Activated CD4-positive, alpha-beta T cell treated with anti-CD3 and anti-CD28 coated beads, Interleukin-2, amount 10 ng/mL, durations not matched to agents 24 days and 14 days (primary cell): Measurements from ENCODE around the gene LENG8. TPM values are rescaled to one million over a fixed set of nuclear protein-coding genes. Genes with fewer than 3 reads are reported as not detected.
A peak's percentile ranks its signal among the peaks of the same experiment; 100 is the strongest.
"Not testable (repeated sequence)": the region's sequence is repeated elsewhere in the genome, so short reads cannot be mapped to it uniquely, and the experiment has no call there.

Experiments
- DNase-seq: peaks from one replicate; pipeline ENCODE4 v3.0.0; 2022
- H3K27ac Mint-ChIP-seq: one replicate; pipeline ENCODE4 v1.8.0; 2022; ENCODE audit warnings: mild to moderate bottlenecking, mixed read lengths
- H3K27me3 Mint-ChIP-seq: one replicate; pipeline ENCODE4 v1.8.0; 2022; ENCODE audit warnings: mixed read lengths
- H3K36me3 Mint-ChIP-seq: one replicate; pipeline ENCODE4 v1.8.0; 2022; ENCODE audit warnings: low read depth, mild to moderate bottlenecking, mixed read lengths
- H3K4me1 Mint-ChIP-seq: one replicate; pipeline ENCODE4 v1.8.0; 2021; ENCODE audit warnings: mixed read lengths
- H3K4me3 Mint-ChIP-seq: one replicate; pipeline ENCODE4 v1.8.0; 2022; ENCODE audit warnings: mild to moderate bottlenecking, moderate library complexity, mixed read lengths
- H3K9me3 Mint-ChIP-seq: one replicate; pipeline ENCODE4 v1.8.0; 2021; ENCODE audit warnings: mixed read lengths
- intact Hi-C: fragments of 100-400 bp; cut with micrococcal nuclease; formaldehyde crosslinking; loops from one replicate; pipeline ENCODE4 v1.15.1; 2023
- total RNA-seq: library from RNA; stranded (reverse); gene quantifications from 2 replicates; pipeline ENCODE4 v1.2.3, GENCODE V29; 2022

Gene LENG8
- total RNA-seq, 1 donor from 2014 or later, result 214 TPM

DNA sequence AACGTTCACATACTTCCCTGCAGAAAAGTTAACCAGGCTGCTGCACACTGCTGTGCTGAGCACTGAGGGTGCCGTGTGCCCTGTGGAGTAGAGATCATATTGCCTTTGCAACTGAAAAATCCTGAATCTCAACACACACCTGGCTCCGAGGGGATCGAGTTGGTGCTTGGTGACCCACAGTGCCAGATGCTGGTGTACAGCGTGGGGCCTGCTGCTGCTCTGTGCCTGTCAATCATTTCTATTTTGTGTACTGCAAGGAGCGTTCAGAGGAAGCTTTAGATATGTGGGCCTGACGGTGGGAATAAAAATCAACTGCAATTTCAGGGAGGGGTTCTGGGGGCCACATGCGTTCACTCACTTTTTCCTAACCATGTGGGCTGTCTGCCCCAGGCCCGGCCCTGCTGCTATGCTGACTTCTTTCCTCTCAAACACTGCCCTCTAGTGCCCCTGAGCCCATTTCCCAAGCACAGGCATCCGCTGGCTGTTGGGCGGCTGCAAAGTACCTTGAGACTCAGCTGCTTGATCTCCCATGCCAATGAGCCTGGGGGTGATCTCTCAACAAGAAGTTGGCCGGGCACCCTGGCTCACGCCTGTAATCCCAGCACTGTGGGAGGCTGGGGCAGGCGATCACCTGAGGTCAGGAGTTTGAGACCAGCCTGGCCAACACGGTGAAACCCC, 9.7 kb upstream of the LENG8 start:
- Mint-ChIP-seq H3K36me3 (peaks cover 28% of the 10 kb centered on the region), H3K9me3 (no peaks in the 10 kb centered on the region), H3K4me1 (peaks cover 16% of the 10 kb centered on the region), H3K4me3 (no peak overlapping the region), H3K27ac (no peak overlapping the region), H3K27me3 (no peaks in the 10 kb centered on the region)
- peak; percentile 77 for DNase-seq
- intact Hi-C loops, result no loop called here

DNA sequence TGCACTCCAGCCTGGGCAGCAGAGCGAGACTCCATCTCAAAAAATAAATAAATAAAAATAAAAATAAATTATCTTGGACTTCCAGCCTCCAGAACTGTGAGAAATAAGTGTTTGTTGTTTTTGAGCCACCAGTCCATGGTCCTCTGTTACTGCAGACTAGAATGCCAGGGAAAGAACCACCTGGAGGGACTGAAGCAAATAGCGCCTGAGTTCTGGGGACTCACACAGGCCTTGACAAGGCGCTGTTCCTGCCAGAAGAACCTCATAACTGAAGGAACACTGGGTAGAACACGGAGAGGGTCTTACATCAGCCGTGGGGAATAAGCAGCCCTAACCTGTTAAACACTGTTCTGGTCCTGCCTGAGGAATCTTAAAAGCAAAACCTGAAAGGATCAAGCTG, 8.4 kb upstream of the LENG8 start:
- intact Hi-C loops, result loop anchor here (10.0 kb wide), 1 partner anchor 236 kb away; the partner anchor contains the start of gene RPS9
- peaks cover 11% of the 10 kb centered on the region for H3K4me1 Mint-ChIP-seq
- H3K9me3 Mint-ChIP-seq, result no peaks in the 10 kb centered on the region
- DNase-seq, result no peak
- H3K36me3 Mint-ChIP-seq, result peaks cover 35% of the 10 kb centered on the region
- H3K4me3 Mint-ChIP-seq, result no peak overlapping the region
- no peak overlapping the region for H3K27ac Mint-ChIP-seq
- H3K27me3 Mint-ChIP-seq, result no peaks in the 10 kb centered on the region

DNA sequence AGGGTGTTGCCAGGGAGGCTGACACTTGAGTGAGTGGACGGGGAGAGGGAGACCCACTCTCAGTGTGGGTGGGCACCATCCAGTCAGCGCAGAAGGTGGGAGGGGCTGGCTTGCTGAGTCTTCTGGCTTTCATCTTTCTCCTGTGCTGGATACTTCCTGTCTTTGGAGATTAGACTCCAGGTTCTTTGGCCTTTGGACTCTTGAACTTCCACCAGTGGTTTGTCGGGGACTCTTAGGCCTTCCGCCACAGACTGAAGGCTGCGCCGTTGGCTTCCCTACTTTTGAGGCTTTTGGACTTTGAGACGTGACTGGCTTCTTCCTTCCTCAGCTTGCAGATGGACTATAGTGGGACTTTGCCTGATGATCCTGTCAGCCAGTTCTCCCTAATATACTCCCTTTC, 4.3 kb upstream of the LENG8 start:
- H3K27ac Mint-ChIP-seq, result no peak overlapping the region
- H3K4me1 Mint-ChIP-seq, result peaks cover 19% of the 10 kb centered on the region
- intact Hi-C loops, result loop anchor here (5.0 to 10.0 kb wide), 2 partner anchors 240 to 282 kb away; partner anchors contain the start of gene RPS9
- no peak overlapping the region for H3K4me3 Mint-ChIP-seq
- no peak for DNase-seq
- no peaks in the 10 kb centered on the region for H3K9me3 Mint-ChIP-seq
- H3K36me3 Mint-ChIP-seq, result peaks cover 42% of the 10 kb centered on the region
- H3K27me3 Mint-ChIP-seq, result peaks cover 2% of the 10 kb centered on the region

DNA sequence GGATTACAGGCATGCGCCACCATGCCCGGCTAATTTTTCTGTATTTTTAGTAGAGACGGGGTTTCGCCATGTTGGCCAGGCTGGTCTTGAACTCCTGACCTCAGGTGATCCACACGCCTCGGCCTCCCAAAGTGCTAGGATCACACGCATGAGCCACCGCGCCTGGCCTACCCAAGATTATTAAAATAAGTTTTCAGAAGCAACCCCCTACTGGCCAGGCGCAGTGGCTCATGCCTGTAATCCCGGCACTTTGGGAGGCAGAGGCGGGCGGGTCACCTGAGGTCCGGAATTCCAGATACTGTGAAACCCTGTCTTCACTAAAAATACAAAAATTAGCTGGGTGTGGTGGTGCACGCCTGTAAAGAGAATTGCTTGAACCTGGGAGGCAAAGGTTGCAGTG, 2.6 kb upstream of the LENG8 start:
- not testable (repeated sequence) for DNase-seq, H3K4me3 Mint-ChIP-seq, H3K9me3 Mint-ChIP-seq, H3K27ac Mint-ChIP-seq, H3K27me3 Mint-ChIP-seq
- Mint-ChIP-seq H3K4me1 (peaks cover 30% of the 10 kb centered on the region), H3K36me3 (peaks cover 49% of the 10 kb centered on the region)
- intact Hi-C loops, result loop anchor here (5.0 to 10.0 kb wide), 2 partner anchors 242 to 284 kb away; partner anchors contain the start of gene RPS9

DNA sequence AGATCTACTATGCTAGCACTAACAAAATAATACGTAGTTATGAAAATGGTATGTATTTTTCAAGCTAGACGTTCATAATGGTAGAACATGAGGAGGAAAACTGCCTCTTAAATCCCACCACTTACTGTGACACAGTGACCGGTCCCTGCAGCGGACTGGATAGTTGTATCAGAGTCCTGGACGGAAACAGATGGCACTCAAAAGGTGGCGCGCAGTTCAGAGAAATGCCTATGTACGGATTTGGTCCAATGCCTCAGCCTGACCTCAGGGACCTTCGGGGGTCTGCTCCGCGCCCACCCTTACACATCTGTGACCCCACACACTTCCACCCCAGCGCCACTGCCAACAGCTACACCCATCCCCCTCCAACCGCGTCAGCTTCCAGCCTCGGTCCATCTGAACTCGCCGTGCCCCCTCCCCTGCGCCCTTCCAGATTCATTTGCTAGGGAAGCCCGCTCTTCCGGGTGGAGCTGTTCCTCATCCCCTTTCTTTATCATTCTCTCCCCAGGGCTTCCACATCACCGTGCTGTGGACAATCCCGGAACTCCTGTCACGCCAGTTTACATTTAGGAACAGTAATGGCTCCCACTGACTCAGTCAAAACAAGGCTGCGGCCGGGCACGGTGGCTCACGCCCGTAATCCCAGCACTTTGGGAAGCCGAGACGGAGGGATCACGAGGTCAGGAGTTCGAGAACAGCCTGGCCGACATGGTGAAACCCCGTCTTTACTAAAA, 792 bp upstream of the LENG8 start:
- peaks cover 32% of the 10 kb centered on the region for H3K4me1 Mint-ChIP-seq
- peak; percentile 82 for DNase-seq
- H3K9me3 Mint-ChIP-seq, result no peaks in the 10 kb centered on the region
- peaks cover 2% of the 10 kb centered on the region for H3K27me3 Mint-ChIP-seq
- peak overlapping the region; percentile 100 for H3K27ac Mint-ChIP-seq
- H3K4me3 Mint-ChIP-seq, result peak overlapping the region; percentile 96
- intact Hi-C loops, result loop anchor here (5.0 to 10.0 kb wide), 2 partner anchors 243 to 286 kb away; partner anchors contain the start of gene RPS9
- peaks cover 55% of the 10 kb centered on the region for H3K36me3 Mint-ChIP-seq

DNA sequence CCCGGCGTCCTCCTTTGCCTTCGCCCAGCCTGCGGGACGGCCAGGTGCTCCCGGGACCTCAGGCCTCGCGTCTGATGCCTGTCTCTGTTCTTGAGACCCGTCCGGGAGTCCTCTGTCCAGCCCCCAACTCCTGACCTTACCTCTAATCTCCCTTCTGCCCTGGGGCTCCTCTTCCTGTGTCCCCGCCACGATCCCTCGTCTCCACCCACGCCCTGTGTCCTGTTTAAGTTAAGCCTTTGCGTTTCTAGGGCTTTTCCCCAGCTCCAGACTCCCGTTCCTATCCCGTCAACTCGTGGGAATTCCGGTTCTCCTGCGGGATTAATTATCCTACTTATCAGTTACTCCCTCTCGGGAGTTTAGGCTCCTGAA, 686 bp downstream of the LENG8 start:
- Mint-ChIP-seq H3K9me3 (no peaks in the 10 kb centered on the region), H3K4me3 (peak overlapping the region; percentile 96), H3K27me3 (peaks cover 2% of the 10 kb centered on the region), H3K4me1 (peaks cover 31% of the 10 kb centered on the region), H3K27ac (peak overlapping the region; percentile 100), H3K36me3 (peaks cover 62% of the 10 kb centered on the region)
- no peak for DNase-seq
- intact Hi-C loops, result loop anchor here (1.0 to 10.0 kb wide), 3 partner anchors 14 to 287 kb away; partner anchors contain the start of genes LENG9 and RPS9

DNA sequence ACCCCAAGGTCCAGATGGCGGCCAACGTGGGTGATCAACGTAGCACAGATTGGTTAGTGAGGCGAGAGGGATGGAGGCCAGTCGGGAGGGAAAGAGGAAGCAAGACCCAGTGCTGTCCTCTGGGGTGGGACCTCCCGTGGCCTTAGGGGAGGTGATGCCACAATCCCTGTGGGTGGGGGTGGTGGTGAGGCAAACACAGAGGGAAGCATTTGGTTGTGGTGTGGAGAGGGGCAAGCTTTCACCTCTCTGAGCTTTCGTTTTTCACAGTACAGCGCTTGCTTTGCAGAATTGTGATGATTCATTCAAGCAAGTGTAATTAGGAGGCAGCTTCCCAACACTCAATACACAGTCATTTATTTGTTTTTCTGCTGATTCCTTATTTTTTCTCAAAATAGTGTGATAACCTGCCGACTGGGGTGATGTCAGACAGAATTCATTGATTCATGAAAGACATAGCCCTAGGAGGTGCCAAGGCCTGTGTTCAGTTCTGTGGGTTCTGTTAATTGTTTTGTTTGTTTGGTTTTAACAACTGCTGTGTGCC, 2.4 kb downstream of the LENG8 start:
- peaks cover 69% of the 10 kb centered on the region for H3K36me3 Mint-ChIP-seq
- no peak for DNase-seq

DNA sequence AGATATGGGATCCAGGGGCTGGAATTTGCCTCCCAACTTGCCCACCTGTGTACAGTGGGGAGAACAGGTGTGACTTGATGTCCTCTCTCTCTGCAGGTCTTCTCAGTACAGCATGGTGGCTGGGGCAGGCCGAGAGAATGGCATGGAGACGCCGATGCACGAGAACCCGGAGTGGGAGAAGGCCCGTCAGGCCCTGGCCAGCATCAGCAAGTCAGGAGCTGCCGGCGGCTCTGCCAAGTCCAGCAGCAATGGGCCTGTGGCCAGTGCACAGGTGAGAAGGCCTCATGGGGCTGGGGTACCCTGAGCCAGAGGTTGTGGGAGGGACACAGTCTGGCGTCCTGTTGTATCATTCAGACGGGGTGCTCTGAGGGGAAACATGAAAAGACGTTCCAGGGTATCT, 3.0 kb downstream of the LENG8 start:
- no peak overlapping the region for H3K27ac Mint-ChIP-seq

More for the DNA sequence above, 2.4 kb downstream of the LENG8 start:
- Mint-ChIP-seq H3K4me1 (peaks cover 30% of the 10 kb centered on the region), H3K27me3 (peaks cover 2% of the 10 kb centered on the region), H3K9me3 (no peaks in the 10 kb centered on the region), H3K27ac (no peak overlapping the region), H3K4me3 (peak overlapping the region; percentile 96)
- intact Hi-C loops, result no loop called here

DNA sequence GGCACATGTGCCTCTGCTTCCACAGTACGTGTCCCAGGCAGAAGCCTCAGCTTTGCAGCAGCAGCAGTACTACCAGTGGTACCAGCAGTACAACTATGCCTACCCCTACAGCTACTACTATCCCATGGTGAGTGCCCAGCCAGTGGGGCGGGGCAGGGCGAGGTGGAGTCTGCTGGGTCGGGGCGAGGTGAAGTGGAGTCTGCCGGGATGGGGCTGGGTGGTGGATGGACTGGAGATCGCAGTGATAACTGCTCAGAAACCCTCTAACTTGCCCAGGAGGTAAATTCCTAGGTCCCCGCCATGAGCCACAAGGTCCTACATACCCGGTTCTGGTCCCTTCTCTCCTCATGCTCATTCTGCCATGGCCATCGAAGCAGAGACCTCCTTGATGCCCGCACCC, 3.6 kb downstream of the LENG8 start:
- peaks cover 23% of the 10 kb centered on the region for H3K4me1 Mint-ChIP-seq
- peaks cover 69% of the 10 kb centered on the region for H3K36me3 Mint-ChIP-seq

More for the DNA sequence above, 3.0 kb downstream of the LENG8 start:
- Mint-ChIP-seq H3K9me3 (no peaks in the 10 kb centered on the region), H3K4me1 (peaks cover 27% of the 10 kb centered on the region), H3K36me3 (peaks cover 69% of the 10 kb centered on the region), H3K4me3 (no peak overlapping the region), H3K27me3 (peaks cover 2% of the 10 kb centered on the region)
- DNase-seq, result no peak
- intact Hi-C loops, result no loop called here

DNA sequence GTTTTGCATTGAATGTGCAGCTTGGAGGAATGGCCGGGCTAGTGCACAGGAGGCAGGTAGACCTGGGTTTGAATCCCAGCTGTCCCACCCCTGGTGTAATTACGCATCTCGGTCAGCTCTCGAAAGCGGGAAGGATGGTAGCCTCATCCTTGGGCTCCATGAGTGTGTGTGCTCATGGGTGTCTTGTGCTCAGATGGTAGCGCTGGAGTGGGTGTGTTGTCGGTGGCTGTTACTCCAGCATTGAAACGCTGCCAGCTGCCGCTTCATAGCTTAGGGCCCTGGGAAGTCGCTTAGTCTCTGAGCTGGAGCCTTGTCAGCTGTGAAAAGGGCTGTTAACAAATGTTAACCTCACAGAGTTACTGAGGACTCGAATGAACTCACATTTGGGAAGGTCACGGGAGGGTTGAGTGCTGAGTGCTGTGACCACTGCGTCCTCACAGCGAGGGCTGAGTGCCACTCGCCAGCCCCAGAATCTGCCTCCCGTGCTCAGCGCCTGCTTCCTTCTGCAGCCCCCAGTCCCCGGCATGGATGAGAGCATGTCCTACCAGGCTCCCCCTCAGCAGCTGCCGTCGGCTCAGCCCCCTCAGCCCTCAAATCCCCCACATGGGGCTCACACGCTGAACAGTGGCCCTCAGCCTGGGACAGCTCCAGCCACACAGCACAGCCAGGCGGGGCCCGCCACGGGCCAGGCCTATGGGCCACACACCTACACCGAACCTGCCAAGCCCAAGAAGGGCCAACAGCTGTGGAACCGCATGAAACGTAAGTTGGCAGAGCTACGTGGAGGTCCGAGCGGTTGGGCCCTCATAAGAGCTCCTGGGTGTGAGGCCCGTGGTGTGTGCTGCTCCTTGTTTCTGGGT, 5.2 kb downstream of the LENG8 start:
- Mint-ChIP-seq H3K36me3 (peaks cover 75% of the 10 kb centered on the region), H3K9me3 (no peaks in the 10 kb centered on the region), H3K4me1 (peaks cover 22% of the 10 kb centered on the region), H3K27ac (no peak overlapping the region), H3K4me3 (no peak overlapping the region), H3K27me3 (no peaks in the 10 kb centered on the region)
- no peak for DNase-seq
- intact Hi-C loops, result no loop called here

More for the DNA sequence above, 3.6 kb downstream of the LENG8 start:
- Mint-ChIP-seq H3K4me3 (no peak overlapping the region), H3K9me3 (no peaks in the 10 kb centered on the region), H3K27me3 (peaks cover 2% of the 10 kb centered on the region), H3K27ac (no peak overlapping the region)
- intact Hi-C loops, result no loop called here
- no peak for DNase-seq

DNA sequence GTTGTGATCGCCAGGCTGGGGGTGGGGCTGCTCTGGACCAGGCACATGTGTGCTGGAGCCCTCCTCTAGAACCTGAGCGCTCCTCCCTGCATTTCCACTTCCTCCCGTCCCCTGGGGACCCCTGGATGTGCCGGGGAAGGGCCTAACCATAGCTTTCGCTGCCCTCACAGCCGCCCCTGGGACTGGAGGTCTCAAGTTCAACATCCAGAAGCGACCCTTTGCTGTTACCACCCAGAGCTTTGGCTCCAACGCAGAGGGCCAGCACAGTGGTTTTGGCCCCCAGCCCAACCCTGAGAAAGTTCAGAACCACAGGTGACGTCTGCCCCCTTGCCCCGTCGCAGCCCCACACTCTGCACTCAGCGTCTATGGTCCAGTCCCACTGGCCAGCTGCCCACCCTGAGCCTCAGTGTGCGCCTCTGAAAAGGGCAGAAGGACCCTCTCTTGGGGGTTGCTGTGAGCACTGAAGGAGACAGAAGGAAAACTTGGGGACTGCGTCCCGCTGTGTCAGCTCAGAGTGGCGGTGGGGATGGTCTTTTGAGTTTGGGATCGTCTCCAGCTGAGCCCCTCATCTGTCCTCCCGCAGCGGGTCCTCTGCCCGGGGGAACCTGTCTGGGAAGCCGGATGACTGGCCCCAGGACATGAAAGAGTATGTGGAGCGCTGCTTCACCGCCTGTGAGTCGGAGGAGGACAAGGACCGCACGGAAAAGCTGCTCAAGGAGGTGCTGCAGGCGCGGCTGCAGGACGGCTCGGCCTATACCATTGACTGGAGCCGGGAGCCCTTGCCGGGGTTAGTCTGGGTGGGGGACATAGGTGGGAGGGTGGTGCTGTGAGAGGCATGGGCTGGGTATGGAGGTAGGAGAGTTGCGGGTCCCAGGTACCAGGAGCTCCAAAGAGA, 6.0 kb downstream of the LENG8 start:
- H3K27me3 Mint-ChIP-seq, result no peaks in the 10 kb centered on the region
- no peak overlapping the region for H3K27ac Mint-ChIP-seq
- no peak for DNase-seq
- no peak overlapping the region for H3K4me3 Mint-ChIP-seq
- H3K36me3 Mint-ChIP-seq, result peaks cover 77% of the 10 kb centered on the region
- H3K9me3 Mint-ChIP-seq, result no peaks in the 10 kb centered on the region
- intact Hi-C loops, result no loop called here
- peaks cover 24% of the 10 kb centered on the region for H3K4me1 Mint-ChIP-seq

DNA sequence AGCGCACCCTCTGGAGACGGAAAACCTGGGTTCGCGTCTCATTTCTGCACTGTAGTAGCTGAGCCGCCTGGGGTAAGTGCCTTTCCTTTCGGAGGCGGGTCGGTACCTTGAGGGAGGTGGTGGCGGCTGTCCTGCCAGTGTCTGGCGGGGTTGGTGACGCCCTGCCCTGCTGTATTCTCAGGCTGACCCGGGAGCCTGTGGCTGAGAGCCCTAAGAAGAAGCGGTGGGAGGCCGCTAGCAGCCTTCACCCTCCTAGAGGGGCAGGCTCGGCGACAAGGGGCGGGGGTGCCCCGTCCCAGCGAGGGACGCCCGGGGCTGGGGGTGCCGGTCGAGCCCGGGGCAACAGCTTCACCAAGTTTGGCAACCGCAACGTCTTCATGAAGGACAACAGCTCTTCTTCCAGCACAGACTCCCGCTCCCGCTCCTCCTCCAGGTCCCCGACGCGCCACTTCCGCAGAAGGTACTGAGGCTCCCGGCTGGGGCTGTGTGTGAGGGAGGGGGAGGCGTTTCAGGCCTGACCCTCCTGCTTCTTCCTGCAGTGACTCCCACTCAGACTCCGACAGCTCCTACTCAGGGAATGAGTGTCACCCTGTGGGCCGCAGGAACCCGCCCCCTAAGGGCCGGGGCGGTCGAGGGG, 6.9 kb downstream of the LENG8 start:
- no peaks in the 10 kb centered on the region for H3K27me3 Mint-ChIP-seq
- no peak overlapping the region for H3K4me3 Mint-ChIP-seq
- no peak overlapping the region for H3K27ac Mint-ChIP-seq
- intact Hi-C loops, result no loop called here
- H3K36me3 Mint-ChIP-seq, result peaks cover 71% of the 10 kb centered on the region
- no peaks in the 10 kb centered on the region for H3K9me3 Mint-ChIP-seq
- DNase-seq, result no peak
- peaks cover 17% of the 10 kb centered on the region for H3K4me1 Mint-ChIP-seq
